C4-2B (cell line): ENCODE data around the gene TIGAR.

Experiments used
- H3K27ac ChIP-seq: fragments of 450-650 bp; 2 replicates; pipeline ENCODE4 v1.5.1; 2017
- CTCF ChIP-seq: fragments of 450-650 bp; conservative IDR thresholded peaks from 2 replicates; pipeline ENCODE4 v1.5.1; 2017; ENCODE audit warnings: mild to moderate bottlenecking
- ZFX ChIP-seq: fragments of 450-650 bp; IDR thresholded peaks from 2 replicates; pipeline ENCODE4 v1.6.1; 2017

The TIGAR gene

GRCh38 chr12:4284306-4284705, 36.7 kb upstream of the TIGAR start:
- no peak overlapping the region for H3K27ac ChIP-seq
- TF ChIP-seq ZFX (no peak), CTCF (no peak)

- H3K27ac ChIP-seq: no peak overlapping the region
- TF ChIP-seq ZFX (no peak), CTCF (no peak)
These were observed 35.9 kb upstream of the TIGAR start for GRCh38 chr12:4285070-4285469.

GRCh38 chr12:4286228-4286627, 34.8 kb upstream of the TIGAR start:
- TF ChIP-seq ZFX (no peak), CTCF (no peak)
- no peak overlapping the region for H3K27ac ChIP-seq

- TF ChIP-seq CTCF (no peak), ZFX (no peak)
- no peak overlapping the region for H3K27ac ChIP-seq
These were observed 34.2 kb upstream of the TIGAR start for GRCh38 chr12:4286771-4287317.

- TF ChIP-seq ZFX (no peak), CTCF (no peak)
- no peak overlapping the region for H3K27ac ChIP-seq
These were observed 33.4 kb upstream of the TIGAR start for GRCh38 chr12:4287325-4288211.

GRCh38 chr12:4288296-4289131, 32.5 kb upstream of the TIGAR start:
- no peak overlapping the region for H3K27ac ChIP-seq
- TF ChIP-seq CTCF (no peak), ZFX (no peak)
